PC-9 (cell line): ENCODE measurements around the gene GRIK3. TPM values are rescaled to one million over a fixed set of nuclear protein-coding genes. Genes with fewer than 3 reads are reported as not detected.

Source experiments
- BruUV-seq: library from RNA; stranded (reverse); fragments of 400-500 nt; replicated peaks from 2 replicates; lab custom pipeline; 2021; lab: Mats Ljungman, UMichigan
- CTCF ChIA-PET: fragments of 300-600 bp; sonication (Branson Sonifier 250); formaldehyde crosslinking; loops from one replicate; lab custom pipeline; 2022; ENCODE audit warnings: antibody characterized with exemption; lab: Charles Lee
- POLR2A ChIA-PET: fragments of 300-600 bp; sonication (Branson Sonifier 250); formaldehyde crosslinking; loops from one replicate; lab custom pipeline; 2022; ENCODE audit warnings: antibody characterized with exemption; ENCODE audit not compliant: unreplicated experiment; lab: Charles Lee
- DNase-seq, 2 experiments: peaks; one replicate each; pipeline versions ENCODE4 v3.0.0 to v3.0.0-alpha.2; 2015 to 2022; ENCODE audit warnings: mixed read lengths in 1 of 2
- H2AFZ ChIP-seq: fragments of 200-600 bp; sonication (generic); 2 replicates; pipeline ENCODE4 v1.8.1; 2017; ENCODE audit warnings: antibody characterized with exemption
- H3F3A ChIP-seq: fragments of 200-600 bp; sonication (generic); 2 replicates; pipeline ENCODE4 v1.8.1; 2017; ENCODE audit warnings: antibody characterized with exemption, mild to moderate bottlenecking, low read depth; ENCODE audit not compliant: insufficient read depth
- H3K27ac ChIP-seq: fragments of 200-600 bp; sonication (generic); 2 replicates; pipeline ENCODE4 v1.6.1; 2016; ENCODE audit warnings: mixed run types
- H3K27me3 ChIP-seq: fragments of 200-600 bp; sonication (generic); 2 replicates; pipeline ENCODE4 v1.6.1; 2016; ENCODE audit warnings: low read depth, mixed run types; ENCODE audit not compliant: insufficient read depth
- H3K36me3 ChIP-seq: fragments of 200-600 bp; sonication (generic); 2 replicates; pipeline ENCODE4 v1.6.1; 2016; ENCODE audit warnings: low read depth, mixed run types
- H3K4me1 ChIP-seq: fragments of 200-600 bp; sonication (generic); replicated peaks from 2 replicates; pipeline ENCODE4 v1.6.1; 2016; ENCODE audit warnings: mixed run types; ENCODE audit not compliant: insufficient read depth
- H3K4me2 ChIP-seq: fragments of 200-600 bp; sonication (generic); 2 replicates; pipeline ENCODE4 v1.6.1; 2017; ENCODE audit warnings: mixed run types
- H3K4me3 ChIP-seq: fragments of 200-600 bp; sonication (generic); 2 replicates; pipeline ENCODE4 v1.6.1; 2016; ENCODE audit warnings: mixed run types
- H3K79me2 ChIP-seq: fragments of 200-600 bp; sonication (generic); 2 replicates; pipeline ENCODE4 v1.6.1; 2017; ENCODE audit warnings: low read depth, mixed run types
- H3K9me2 ChIP-seq: fragments of 200-600 bp; sonication (generic); 2 replicates; pipeline ENCODE4 v1.8.1; 2017; ENCODE audit warnings: mild to moderate bottlenecking; ENCODE audit not compliant: insufficient read depth
- H3K9me3 ChIP-seq: fragments of 200-600 bp; sonication (generic); 2 replicates; pipeline ENCODE4 v1.8.1; 2016; ENCODE audit warnings: low read depth; ENCODE audit not compliant: insufficient read depth
- H4K20me1 ChIP-seq: fragments of 200-600 bp; sonication (generic); 2 replicates; pipeline ENCODE4 v1.8.1; 2017; ENCODE audit not compliant: insufficient read depth
- CTCF ChIP-seq: fragments of 200-600 bp; sonication (generic); conservative IDR thresholded peaks from 2 replicates; pipeline ENCODE4 v1.6.1; 2017; ENCODE audit warnings: mixed run types, antibody characterized with exemption, mild to moderate bottlenecking, moderate library complexity
- EZH2 ChIP-seq: fragments of 200-600 bp; sonication (generic); IDR thresholded peaks from 2 replicates; pipeline ENCODE4 v1.8.0; 2017; ENCODE audit warnings: antibody characterized with exemption, low read depth
- intact Hi-C: fragments of 100-400 bp; cut with micrococcal nuclease; formaldehyde crosslinking; loops from one replicate; pipeline ENCODE4 v1.10.0; 2022; ENCODE audit not compliant: unreplicated experiment
- total RNA-seq: library from RNA; stranded (reverse); gene quantifications from 2 replicates; pipeline ENCODE4 v1.2.3, GENCODE V29; 2021

GRIK3 gene
- total RNA-seq, 1 experiment from 2014 or later = not detected

GRCh38 chr1:36804669-36805314 lies 229.5 kb downstream of the GRIK3 start:
- no peaks in the 10 kb centered on the region for H3K9me2 ChIP-seq
- intact Hi-C loops = no loop called here
- peaks cover 20% of the 10 kb centered on the region for H3K4me1 ChIP-seq
- no peaks in the 10 kb centered on the region for H3F3A ChIP-seq
- H3K79me2 ChIP-seq = no peaks in the 10 kb centered on the region
- DNase-seq = no peak
- no peaks in the 10 kb centered on the region for H3K36me3 ChIP-seq
- no TSS peak for BruUV-seq
- no peak overlapping the region for H3K27ac ChIP-seq
- H3K9me3 ChIP-seq = no peaks in the 10 kb centered on the region; the same call in 1 of the 2 replicates
- TF ChIP-seq CTCF = no peak
- TF ChIP-seq EZH2 = no peak
- H2AFZ ChIP-seq = no peak overlapping the region
- H3K4me3 ChIP-seq = no peak overlapping the region
- no peak overlapping the region for H3K4me2 ChIP-seq
- ChIA-PET POLR2A (no interaction called here), CTCF (no interaction called here)
- peaks cover 55% of the 10 kb centered on the region for H3K27me3 ChIP-seq
- no peaks in the 10 kb centered on the region for H4K20me1 ChIP-seq

DNA sequence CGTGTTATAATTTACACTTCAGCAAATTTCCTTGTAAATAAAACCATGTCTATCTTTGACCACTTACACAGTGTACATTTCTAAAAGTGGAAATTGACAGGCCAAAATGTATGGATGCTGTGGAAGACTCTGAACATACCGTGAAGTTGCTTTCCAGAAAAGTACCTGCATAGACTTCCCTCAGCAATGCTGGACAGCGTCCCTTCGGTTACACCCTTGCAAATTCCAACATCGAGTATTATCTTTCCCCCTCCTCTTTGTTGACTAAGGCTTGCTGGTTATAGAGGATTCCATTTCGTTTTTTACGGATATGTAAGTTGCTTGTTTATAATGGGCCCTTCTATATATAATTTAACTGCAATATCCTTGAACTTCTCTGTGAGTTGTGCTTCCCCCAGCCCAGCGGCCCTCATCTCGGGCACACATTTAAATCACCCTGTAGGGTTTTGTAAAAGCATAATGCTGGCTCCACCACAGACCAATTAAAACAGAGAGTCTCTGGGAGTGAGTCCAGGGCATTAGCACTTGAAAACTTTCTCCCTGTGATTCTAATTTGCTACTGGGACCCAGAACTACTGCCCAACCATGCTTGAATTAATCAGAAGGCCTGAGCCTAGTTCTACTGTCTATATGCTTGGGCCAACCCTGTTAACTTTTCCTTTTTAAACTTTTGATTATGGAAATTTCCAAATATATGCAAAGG lies 230.3 kb downstream of the GRIK3 start:
- POLR2A ChIA-PET = no interaction called here
- BruUV-seq = no TSS peak
- no peak overlapping the region for H3K4me2 ChIP-seq

DNA sequence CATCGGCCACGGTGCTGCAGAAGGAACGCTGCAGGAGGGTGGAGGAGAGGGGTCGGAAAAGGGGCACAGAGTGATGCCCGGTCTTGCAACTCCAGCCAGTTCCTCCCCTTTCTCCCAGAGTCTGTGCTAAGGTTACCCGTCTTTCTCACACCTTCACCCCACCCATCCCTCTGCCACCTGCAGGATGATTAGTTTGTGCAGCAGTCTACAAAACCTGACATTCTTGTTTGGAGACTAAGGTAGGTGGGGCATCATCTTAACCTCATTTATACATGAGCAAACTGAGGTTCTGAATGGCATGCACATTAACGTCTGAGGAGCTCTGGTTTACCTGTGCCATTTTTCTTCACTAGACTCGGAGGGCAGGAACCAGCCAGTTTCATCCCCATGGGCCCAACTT lies 232.3 kb downstream of the GRIK3 start:
- H3F3A ChIP-seq = no peaks in the 10 kb centered on the region
- no TSS peak for BruUV-seq
- H3K27me3 ChIP-seq = peaks cover 44% of the 10 kb centered on the region
- no peaks in the 10 kb centered on the region for H4K20me1 ChIP-seq
- H3K9me3 ChIP-seq = no peaks in the 10 kb centered on the region; the same call in 1 of the 2 replicates
- H3K4me2 ChIP-seq = peak overlapping the region; percentile 43
- H3K27ac ChIP-seq = peak overlapping the region; percentile 27; the same call in 1 of the 2 replicates
- H3K4me1 ChIP-seq = peaks cover 30% of the 10 kb centered on the region
- TF ChIP-seq EZH2 (no peak), CTCF (no peak)
- DNase-seq = peak in 1 of 2 experiments; percentile 73
- H3K9me2 ChIP-seq = no peaks in the 10 kb centered on the region
- H3K79me2 ChIP-seq = no peaks in the 10 kb centered on the region
- POLR2A ChIA-PET = no interaction called here
- H3K4me3 ChIP-seq = no peak overlapping the region
- intact Hi-C loops = no loop called here
- no peaks in the 10 kb centered on the region for H3K36me3 ChIP-seq
- 0 out of 2 replicates have a peak overlapping the region, but pooled peaks have one; percentile 43 for H2AFZ ChIP-seq
- CTCF ChIA-PET = no interaction called here

More for the DNA sequence above, 230.3 kb downstream of the GRIK3 start:
- TF ChIP-seq EZH2 (no peak), CTCF (no peak)
- no peaks in the 10 kb centered on the region for H3F3A ChIP-seq
- no peaks in the 10 kb centered on the region for H3K36me3 ChIP-seq
- intact Hi-C loops = no loop called here
- no peak for DNase-seq
- no peaks in the 10 kb centered on the region for H4K20me1 ChIP-seq
- H2AFZ ChIP-seq = no peak overlapping the region
- H3K27ac ChIP-seq = no peak overlapping the region
- H3K9me3 ChIP-seq = no peaks in the 10 kb centered on the region; the same call in 1 of the 2 replicates
- H3K79me2 ChIP-seq = no peaks in the 10 kb centered on the region
- H3K4me3 ChIP-seq = no peak overlapping the region
- peaks cover 55% of the 10 kb centered on the region for H3K27me3 ChIP-seq
- no peaks in the 10 kb centered on the region for H3K9me2 ChIP-seq
- CTCF ChIA-PET = no interaction called here
- peaks cover 20% of the 10 kb centered on the region for H3K4me1 ChIP-seq
